ENCODE data around the gene POU2F1. TPM values are rescaled to one million over a fixed set of nuclear protein-coding genes. Genes with fewer than 3 reads are reported as not detected.
"Not testable (repeated sequence)": the region's sequence is repeated elsewhere in the genome, so short reads cannot be mapped to it uniquely, and the experiment has no call there.

The POU2F1 gene
- total and polyA plus RNA-seq, 2 donors, result 2.6 to 4.1 TPM

- whole genome bisulfite sequencing, result 98% methylated on average over 3 of the region's 3 CpGs
- H3K36me3 ChIP-seq (ENCODE audit: control insufficient read depth in 2 of 2, insufficient read depth in 2 of 2, low read length in 1 of 2), result no peaks in the 10 kb centered on the region
- H3K9me3 ChIP-seq (ENCODE audit: control insufficient read depth in 2 of 2, insufficient read depth in 1 of 2, low read length in 1 of 2), result no peaks in the 10 kb centered on the region
- H3K27ac ChIP-seq (ENCODE audit: low read depth in 1 of 2, low read length in 1 of 2), result no peak overlapping the region
- no peaks in the 10 kb centered on the region for H3K4me1 ChIP-seq (ENCODE audit: control insufficient read depth in 2 of 2, insufficient read depth in 2 of 2, low read length in 2 of 2)
- no peaks in the 10 kb centered on the region for H3K27me3 ChIP-seq (ENCODE audit: control insufficient read depth in 2 of 2, insufficient read depth in 1 of 2, low read length in 1 of 2)
- H3K4me3 ChIP-seq (ENCODE audit: low read length in 2 of 2), result no peak overlapping the region
- no peak for DNase-seq (ENCODE audit: low read depth in 6 of 9, low spot score in 9 of 9)
Measured at GRCh38 chr1:167237000-167237399, 16.3 kb downstream of the POU2F1 start.

GRCh38 chr1:167238713-167239112 is 18.0 kb downstream of the POU2F1 start:
- no peaks in the 10 kb centered on the region for H3K27me3 ChIP-seq (ENCODE audit: control insufficient read depth in 2 of 2, insufficient read depth in 1 of 2, low read length in 1 of 2)
- H3K9me3 ChIP-seq (ENCODE audit: control insufficient read depth in 2 of 2, insufficient read depth in 1 of 2, low read length in 1 of 2), result no peaks in the 10 kb centered on the region
- H3K36me3 ChIP-seq (ENCODE audit: control insufficient read depth in 2 of 2, insufficient read depth in 2 of 2, low read length in 1 of 2), result no peaks in the 10 kb centered on the region
- no peak overlapping the region for H3K4me3 ChIP-seq (ENCODE audit: low read length in 2 of 2)
- DNase-seq (ENCODE audit: low read depth in 6 of 9, low spot score in 9 of 9), result no peak
- H3K27ac ChIP-seq (ENCODE audit: low read depth in 1 of 2, low read length in 1 of 2), result no peak overlapping the region
- no peaks in the 10 kb centered on the region for H3K4me1 ChIP-seq (ENCODE audit: control insufficient read depth in 2 of 2, insufficient read depth in 2 of 2, low read length in 2 of 2)

GRCh38 chr1:167239257-167239656 is 18.6 kb downstream of the POU2F1 start:
- DNase-seq (ENCODE audit: low read depth in 6 of 9, low spot score in 9 of 9), result no peak
- Histone ChIP-seq H3K9me3 (ENCODE audit: control insufficient read depth in 2 of 2, insufficient read depth in 1 of 2, low read length in 1 of 2) (no peaks in the 10 kb centered on the region), H3K27me3 (ENCODE audit: control insufficient read depth in 2 of 2, insufficient read depth in 1 of 2, low read length in 1 of 2) (no peaks in the 10 kb centered on the region), H3K4me3 (ENCODE audit: low read length in 2 of 2) (no peak overlapping the region), H3K27ac (ENCODE audit: low read depth in 1 of 2, low read length in 1 of 2) (no peak overlapping the region), H3K36me3 (ENCODE audit: control insufficient read depth in 2 of 2, insufficient read depth in 2 of 2, low read length in 1 of 2) (peaks cover 0 to 4% of the 10 kb centered on the region in 2 donors), H3K4me1 (ENCODE audit: control insufficient read depth in 2 of 2, insufficient read depth in 2 of 2, low read length in 2 of 2) (no peaks in the 10 kb centered on the region)
- WGBS, result 99% methylated on average over 2 of the region's 2 CpGs

GRCh38 chr1:167244244-167244643 is 23.6 kb downstream of the POU2F1 start:
- Histone ChIP-seq H3K9me3 (ENCODE audit: control insufficient read depth in 2 of 2, insufficient read depth in 1 of 2, low read length in 1 of 2) (no peaks in the 10 kb centered on the region), H3K27me3 (ENCODE audit: control insufficient read depth in 2 of 2, insufficient read depth in 1 of 2, low read length in 1 of 2) (no peaks in the 10 kb centered on the region), H3K36me3 (ENCODE audit: control insufficient read depth in 2 of 2, insufficient read depth in 2 of 2, low read length in 1 of 2) (peaks cover 0 to 6% of the 10 kb centered on the region in 2 donors), H3K4me3 (ENCODE audit: low read length in 2 of 2) (no peak overlapping the region), H3K4me1 (ENCODE audit: control insufficient read depth in 2 of 2, insufficient read depth in 2 of 2, low read length in 2 of 2) (no peaks in the 10 kb centered on the region), H3K27ac (ENCODE audit: low read depth in 1 of 2, low read length in 1 of 2) (no peak overlapping the region)
- 99% methylated on average over 2 of the region's 2 CpGs for WGBS
- DNase-seq (ENCODE audit: low read depth in 6 of 9, low spot score in 9 of 9), result no peak

GRCh38 chr1:167245168-167245567 is 24.5 kb downstream of the POU2F1 start:
- not testable (repeated sequence) for H3K36me3 ChIP-seq (ENCODE audit: control insufficient read depth in 2 of 2, insufficient read depth in 2 of 2, low read length in 1 of 2); H3K4me1 ChIP-seq (ENCODE audit: control insufficient read depth in 2 of 2, insufficient read depth in 2 of 2, low read length in 2 of 2); H3K4me3 ChIP-seq (ENCODE audit: low read length in 2 of 2); H3K27ac ChIP-seq (ENCODE audit: low read depth in 1 of 2, low read length in 1 of 2); H3K9me3 ChIP-seq (ENCODE audit: control insufficient read depth in 2 of 2, insufficient read depth in 1 of 2, low read length in 1 of 2); DNase-seq (ENCODE audit: low read depth in 6 of 9, low spot score in 9 of 9); H3K27me3 ChIP-seq (ENCODE audit: control insufficient read depth in 2 of 2, insufficient read depth in 1 of 2, low read length in 1 of 2)
- 98% methylated on average over 5 of the region's 5 CpGs for WGBS

- no peak overlapping the region for H3K27ac ChIP-seq (ENCODE audit: low read depth in 1 of 2, low read length in 1 of 2)
- H3K4me3 ChIP-seq (ENCODE audit: low read length in 2 of 2), result no peak overlapping the region
- no peak for DNase-seq (ENCODE audit: low read depth in 6 of 9, low spot score in 9 of 9)
- no peaks in the 10 kb centered on the region for H3K4me1 ChIP-seq (ENCODE audit: control insufficient read depth in 2 of 2, insufficient read depth in 2 of 2, low read length in 2 of 2)
- WGBS, result 79% methylated on average over 5 of the region's 5 CpGs
- no peaks in the 10 kb centered on the region for H3K9me3 ChIP-seq (ENCODE audit: control insufficient read depth in 2 of 2, insufficient read depth in 1 of 2, low read length in 1 of 2)
- peaks cover 0 to 6% of the 10 kb centered on the region in 2 donors for H3K36me3 ChIP-seq (ENCODE audit: control insufficient read depth in 2 of 2, insufficient read depth in 2 of 2, low read length in 1 of 2)
- H3K27me3 ChIP-seq (ENCODE audit: control insufficient read depth in 2 of 2, insufficient read depth in 1 of 2, low read length in 1 of 2), result no peaks in the 10 kb centered on the region
Measured at GRCh38 chr1:167246971-167247370, 26.3 kb downstream of the POU2F1 start.

GRCh38 chr1:167247754-167248153 is 27.1 kb downstream of the POU2F1 start:
- Histone ChIP-seq H3K36me3 (ENCODE audit: control insufficient read depth in 2 of 2, insufficient read depth in 2 of 2, low read length in 1 of 2) (peaks cover 0 to 6% of the 10 kb centered on the region in 2 donors), H3K4me3 (ENCODE audit: low read length in 2 of 2) (no peak overlapping the region), H3K27me3 (ENCODE audit: control insufficient read depth in 2 of 2, insufficient read depth in 1 of 2, low read length in 1 of 2) (no peaks in the 10 kb centered on the region), H3K27ac (ENCODE audit: low read depth in 1 of 2, low read length in 1 of 2) (no peak overlapping the region), H3K9me3 (ENCODE audit: control insufficient read depth in 2 of 2, insufficient read depth in 1 of 2, low read length in 1 of 2) (no peaks in the 10 kb centered on the region), H3K4me1 (ENCODE audit: control insufficient read depth in 2 of 2, insufficient read depth in 2 of 2, low read length in 2 of 2) (no peaks in the 10 kb centered on the region)
- no peak for DNase-seq (ENCODE audit: low read depth in 6 of 9, low spot score in 9 of 9)
- WGBS, result 95% methylated on average over 1 of the region's 1 CpG

- no peaks in the 10 kb centered on the region for H3K9me3 ChIP-seq (ENCODE audit: control insufficient read depth in 2 of 2, insufficient read depth in 1 of 2, low read length in 1 of 2)
- no peaks in the 10 kb centered on the region for H3K4me1 ChIP-seq (ENCODE audit: control insufficient read depth in 2 of 2, insufficient read depth in 2 of 2, low read length in 2 of 2)
- H3K27ac ChIP-seq (ENCODE audit: low read depth in 1 of 2, low read length in 1 of 2), result no peak overlapping the region
- no peak for DNase-seq (ENCODE audit: low read depth in 6 of 9, low spot score in 9 of 9)
- H3K4me3 ChIP-seq (ENCODE audit: low read length in 2 of 2), result no peak overlapping the region
- peaks cover 0 to 5% of the 10 kb centered on the region in 2 donors for H3K36me3 ChIP-seq (ENCODE audit: control insufficient read depth in 2 of 2, insufficient read depth in 2 of 2, low read length in 1 of 2)
- H3K27me3 ChIP-seq (ENCODE audit: control insufficient read depth in 2 of 2, insufficient read depth in 1 of 2, low read length in 1 of 2), result no peaks in the 10 kb centered on the region
- WGBS, result 94% methylated on average over 4 of the region's 4 CpGs
Measured at GRCh38 chr1:167248707-167249642, 28.3 kb downstream of the POU2F1 start.

- no peaks in the 10 kb centered on the region for H3K4me1 ChIP-seq (ENCODE audit: control insufficient read depth in 2 of 2, insufficient read depth in 2 of 2, low read length in 2 of 2)
- no peaks in the 10 kb centered on the region for H3K36me3 ChIP-seq (ENCODE audit: control insufficient read depth in 2 of 2, insufficient read depth in 2 of 2, low read length in 1 of 2)
- WGBS, result 92% methylated on average over 1 of the region's 1 CpG
- no peaks in the 10 kb centered on the region for H3K27me3 ChIP-seq (ENCODE audit: control insufficient read depth in 2 of 2, insufficient read depth in 1 of 2, low read length in 1 of 2)
- no peaks in the 10 kb centered on the region for H3K9me3 ChIP-seq (ENCODE audit: control insufficient read depth in 2 of 2, insufficient read depth in 1 of 2, low read length in 1 of 2)
- DNase-seq (ENCODE audit: low read depth in 6 of 9, low spot score in 9 of 9), result no peak
- no peak overlapping the region for H3K4me3 ChIP-seq (ENCODE audit: low read length in 2 of 2)
- no peak overlapping the region for H3K27ac ChIP-seq (ENCODE audit: low read depth in 1 of 2, low read length in 1 of 2)
Measured at GRCh38 chr1:167249702-167250101, 29.0 kb downstream of the POU2F1 start.

Measured in thymus (tissue), 11 donors.